Upper lobe of right lung (tissue), 1 donor: ENCODE measurements around the gene CSF2RB. TPM values are rescaled to one million over a fixed set of nuclear protein-coding genes. Genes with fewer than 3 reads are reported as not detected.

Experiments used
- ATAC-seq: fragments of 200-7000 bp; cut with Tn5 transposase; one replicate; pipeline ENCODE4 v1.9.1; 2020; ENCODE audit warnings: mild to moderate bottlenecking, moderate library complexity
- DNase-seq: peaks from one replicate; pipeline ENCODE4 v3.0.0-alpha.2; 2020
- H3K27ac ChIP-seq: fragments of 200-600 bp; one replicate; pipeline ENCODE4 v1.8.0; 2022
- H3K27me3 ChIP-seq: fragments of 200-600 bp; one replicate; pipeline ENCODE4 v1.8.0; 2022; ENCODE audit warnings: mild to moderate bottlenecking
- H3K36me3 ChIP-seq: fragments of 200-600 bp; one replicate; pipeline ENCODE4 v1.8.0; 2022
- H3K4me1 ChIP-seq: fragments of 200-600 bp; one replicate; pipeline ENCODE4 v1.8.0; 2022
- H3K4me3 ChIP-seq: fragments of 200-600 bp; one replicate; pipeline ENCODE4 v1.8.0; 2022; ENCODE audit warnings: mild to moderate bottlenecking
- H3K9me3 ChIP-seq: fragments of 200-600 bp; one replicate; pipeline ENCODE4 v1.8.0; 2022
- intact Hi-C: fragments of 100-400 bp; cut with DNase I; formaldehyde crosslinking; loops from one replicate; pipeline ENCODE4 v1.11.0; 2022
- total RNA-seq: library from RNA; stranded (reverse); fragmentation: NEBNext Ultra II Directional; extraction: Animal tissue kit (Norgen Biotek cat#: 25700); gene quantifications from one replicate; pipeline ENCODE4 v1.2.1, GENCODE V29; 2021
- TF ChIP-seq, protein P1 (sequence below): fragments of 200-600 bp; IDR thresholded peaks from one replicate; pipeline ENCODE4 v1.8.0; 2022; ENCODE audit warnings: antibody characterized with exemption
- donor health status: DM: no; HTN: yes; CAD: no; lungs with severe emphysema.

CSF2RB gene
- total RNA-seq, 1 donor from 2014 or later = 27.2 TPM

GRCh38 chr22:36922711-36923110 lies 9.3 kb downstream of the CSF2RB start:
- DNase-seq (no peak), ATAC-seq (no peak)
- no peaks in the 10 kb centered on the region for H3K27me3 ChIP-seq
- H3K36me3 ChIP-seq = peaks cover 6% of the 10 kb centered on the region
- TF ChIP-seq, protein P1, sequence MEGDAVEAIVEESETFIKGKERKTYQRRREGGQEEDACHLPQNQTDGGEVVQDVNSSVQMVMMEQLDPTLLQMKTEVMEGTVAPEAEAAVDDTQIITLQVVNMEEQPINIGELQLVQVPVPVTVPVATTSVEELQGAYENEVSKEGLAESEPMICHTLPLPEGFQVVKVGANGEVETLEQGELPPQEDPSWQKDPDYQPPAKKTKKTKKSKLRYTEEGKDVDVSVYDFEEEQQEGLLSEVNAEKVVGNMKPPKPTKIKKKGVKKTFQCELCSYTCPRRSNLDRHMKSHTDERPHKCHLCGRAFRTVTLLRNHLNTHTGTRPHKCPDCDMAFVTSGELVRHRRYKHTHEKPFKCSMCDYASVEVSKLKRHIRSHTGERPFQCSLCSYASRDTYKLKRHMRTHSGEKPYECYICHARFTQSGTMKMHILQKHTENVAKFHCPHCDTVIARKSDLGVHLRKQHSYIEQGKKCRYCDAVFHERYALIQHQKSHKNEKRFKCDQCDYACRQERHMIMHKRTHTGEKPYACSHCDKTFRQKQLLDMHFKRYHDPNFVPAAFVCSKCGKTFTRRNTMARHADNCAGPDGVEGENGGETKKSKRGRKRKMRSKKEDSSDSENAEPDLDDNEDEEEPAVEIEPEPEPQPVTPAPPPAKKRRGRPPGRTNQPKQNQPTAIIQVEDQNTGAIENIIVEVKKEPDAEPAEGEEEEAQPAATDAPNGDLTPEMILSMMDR = no peak
- no peak overlapping the region for H3K4me3 ChIP-seq
- no peaks in the 10 kb centered on the region for H3K9me3 ChIP-seq
- no peak overlapping the region for H3K27ac ChIP-seq
- no peaks in the 10 kb centered on the region for H3K4me1 ChIP-seq
- intact Hi-C loops = no loop called here

- H3K4me1 ChIP-seq = no peaks in the 10 kb centered on the region
- H3K36me3 ChIP-seq = peaks cover 11% of the 10 kb centered on the region
- intact Hi-C loops = no loop called here
- DNase-seq (no peak), ATAC-seq (peak; percentile 53)
- no peak overlapping the region for H3K27ac ChIP-seq
- no peaks in the 10 kb centered on the region for H3K9me3 ChIP-seq
- TF ChIP-seq, protein P1 = no peak
- H3K4me3 ChIP-seq = no peak overlapping the region
- H3K27me3 ChIP-seq = no peaks in the 10 kb centered on the region
Observed at GRCh38 chr22:36923131-36923788, 9.8 kb downstream of the CSF2RB start.

DNA sequence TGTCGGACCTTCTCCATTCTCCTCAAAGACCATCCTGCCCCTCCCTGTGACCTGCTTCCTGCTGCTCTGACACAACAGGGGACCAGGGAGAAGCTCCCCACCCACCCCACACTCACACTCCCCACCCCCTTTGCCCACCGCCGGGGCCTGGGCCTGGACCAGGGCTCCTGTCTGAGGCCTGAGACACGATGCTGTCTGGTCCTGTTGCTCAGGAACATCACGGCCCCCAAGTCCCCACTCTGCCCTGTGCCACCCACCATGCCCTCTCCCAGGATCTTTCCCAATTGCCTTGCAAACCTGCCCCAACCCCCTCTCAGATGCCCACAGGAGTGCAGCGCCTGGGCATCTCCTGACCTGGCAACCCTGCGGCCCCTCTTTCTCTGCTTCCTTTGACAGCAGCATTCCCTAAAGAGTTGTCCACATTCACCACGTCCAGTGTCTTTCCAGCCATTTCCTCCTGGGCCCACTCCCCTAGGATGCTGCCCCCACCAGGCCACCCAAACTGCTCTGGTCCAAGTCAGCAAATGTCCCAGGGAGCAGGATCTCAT lies 10.8 kb downstream of the CSF2RB start:
- Histone ChIP-seq H3K4me1 (no peaks in the 10 kb centered on the region), H3K27ac (no peak overlapping the region), H3K9me3 (no peaks in the 10 kb centered on the region), H3K27me3 (no peaks in the 10 kb centered on the region), H3K4me3 (no peak overlapping the region), H3K36me3 (peaks cover 12% of the 10 kb centered on the region)
- TF ChIP-seq, protein P1 = no peak
- intact Hi-C loops = no loop called here
- no peak for ATAC-seq
- no peak for DNase-seq

DNA sequence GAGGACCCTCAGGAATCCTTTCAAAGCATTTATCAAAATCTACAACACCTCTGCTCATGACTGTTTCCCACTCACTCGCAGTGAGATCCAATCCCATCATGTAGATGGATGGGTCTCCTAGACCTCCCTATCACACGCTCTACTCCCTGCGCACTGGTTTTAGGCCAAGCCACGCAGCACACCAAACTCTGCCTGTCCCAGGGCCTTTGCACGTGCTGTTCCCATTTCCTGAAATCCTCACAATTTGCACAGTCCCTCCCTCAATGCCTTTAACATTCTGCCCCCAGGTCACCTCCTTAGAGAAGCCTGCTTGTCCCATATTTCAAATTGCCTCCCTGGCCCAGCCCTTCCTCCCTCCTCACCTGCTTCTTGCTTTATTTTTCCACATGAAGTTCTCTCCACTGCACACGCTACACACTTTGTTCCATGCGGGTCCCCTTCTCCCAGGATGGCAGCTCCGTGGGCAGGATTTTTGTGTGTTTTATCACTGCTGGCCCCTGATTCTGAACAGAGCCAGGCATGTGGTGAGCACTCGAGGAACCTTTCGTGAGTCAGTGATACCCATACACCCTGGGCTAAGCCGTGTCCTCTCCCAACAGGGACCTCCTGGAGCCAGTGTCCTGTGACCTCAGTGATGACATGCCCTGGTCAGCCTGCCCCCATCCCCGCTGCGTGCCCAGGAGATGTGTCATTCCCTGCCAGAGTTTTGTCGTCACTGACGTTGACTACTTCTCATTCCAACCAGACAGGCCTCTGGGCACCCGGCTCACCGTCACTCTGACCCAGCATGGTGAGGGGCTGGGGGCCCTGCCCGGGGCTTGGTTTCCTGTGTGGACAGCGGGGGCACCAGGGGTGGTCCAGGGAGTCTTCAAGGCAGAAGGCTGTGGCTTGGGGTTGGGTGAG lies 12.2 kb downstream of the CSF2RB start:
- intact Hi-C loops = no loop called here
- ATAC-seq (no peak), DNase-seq (no peak)
- Histone ChIP-seq H3K4me1 (no peaks in the 10 kb centered on the region), H3K27me3 (no peaks in the 10 kb centered on the region), H3K9me3 (no peaks in the 10 kb centered on the region), H3K27ac (no peak overlapping the region), H3K36me3 (peaks cover 18% of the 10 kb centered on the region), H3K4me3 (no peak overlapping the region)
- TF ChIP-seq, protein P1 = no peak

DNA sequence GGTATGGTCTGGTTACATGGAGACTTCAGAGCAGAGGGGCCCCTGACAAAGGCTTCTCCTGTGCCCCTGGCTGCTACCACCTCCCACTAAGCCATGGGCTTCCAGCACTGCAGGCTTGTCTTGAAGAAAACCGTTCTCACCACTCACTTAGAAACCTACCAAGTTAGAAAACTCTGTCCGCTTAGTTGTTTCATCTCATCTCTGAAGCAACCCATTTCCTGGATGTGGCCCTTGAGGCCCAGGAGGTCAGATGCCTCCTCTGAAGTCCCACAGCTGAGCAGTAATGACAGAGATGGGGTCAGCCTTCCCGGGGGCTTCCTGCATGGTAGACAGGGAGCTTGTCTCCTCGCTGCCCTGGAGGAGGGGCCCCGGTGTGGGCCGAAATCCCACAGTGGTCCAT lies 12.9 kb downstream of the CSF2RB start:
- Histone ChIP-seq H3K4me1 (no peaks in the 10 kb centered on the region), H3K36me3 (peaks cover 18% of the 10 kb centered on the region), H3K9me3 (no peaks in the 10 kb centered on the region), H3K27ac (no peak overlapping the region), H3K27me3 (no peaks in the 10 kb centered on the region), H3K4me3 (no peak overlapping the region)
- intact Hi-C loops = no loop called here
- TF ChIP-seq, protein P1 = no peak
- DNase-seq = no peak
- ATAC-seq = no peak
